Measurements from ENCODE around the gene CDC6. TPM values are rescaled to one million over a fixed set of nuclear protein-coding genes. Genes with fewer than 3 reads are reported as not detected.

CDC6 gene
- total RNA-seq, 2 donors from 2014 or later = 0.71 to 6.8 TPM

DNA sequence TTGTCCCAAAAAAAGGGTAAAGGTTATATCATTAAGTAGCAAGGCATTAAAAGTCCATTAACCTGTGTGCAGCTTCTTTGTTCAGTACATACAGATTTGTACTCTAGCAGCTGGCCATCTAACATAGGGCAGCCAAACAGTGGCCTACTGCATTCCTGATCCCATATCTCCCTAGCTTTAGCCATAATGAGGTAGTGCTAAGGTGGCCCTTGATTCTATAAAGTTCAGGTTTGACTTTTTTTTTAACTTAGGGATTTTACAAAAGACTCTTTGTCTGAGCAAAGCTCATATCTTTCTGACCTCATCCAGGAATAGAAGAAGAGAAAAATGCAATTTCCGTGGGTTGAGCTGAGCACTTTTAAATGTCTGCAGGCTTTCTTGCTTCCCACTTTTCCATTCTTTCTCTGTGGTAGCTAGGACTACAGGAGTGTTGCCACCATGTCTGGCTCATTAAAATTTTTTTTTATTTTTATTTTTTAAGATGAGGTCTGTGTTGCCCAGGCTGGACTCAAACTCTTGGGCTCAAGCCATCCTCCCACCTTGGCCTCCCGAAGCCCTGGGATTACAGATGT, 19.5 kb upstream of the CDC6 start:
- H3K9me3 ChIP-seq = no peaks in the 10 kb centered on the region
- no peak overlapping the region for H3K4me3 ChIP-seq
- peaks cover 35% of the 10 kb centered on the region for H3K36me3 ChIP-seq
- H3K27me3 ChIP-seq (replicated peaks; ENCODE audit: insufficient read depth) = no peaks in the 10 kb centered on the region
- no peak for ATAC-seq (ENCODE audit: insufficient number of reproducible peaks, low FRiP score, low read depth)
- TF ChIP-seq, protein P1, sequence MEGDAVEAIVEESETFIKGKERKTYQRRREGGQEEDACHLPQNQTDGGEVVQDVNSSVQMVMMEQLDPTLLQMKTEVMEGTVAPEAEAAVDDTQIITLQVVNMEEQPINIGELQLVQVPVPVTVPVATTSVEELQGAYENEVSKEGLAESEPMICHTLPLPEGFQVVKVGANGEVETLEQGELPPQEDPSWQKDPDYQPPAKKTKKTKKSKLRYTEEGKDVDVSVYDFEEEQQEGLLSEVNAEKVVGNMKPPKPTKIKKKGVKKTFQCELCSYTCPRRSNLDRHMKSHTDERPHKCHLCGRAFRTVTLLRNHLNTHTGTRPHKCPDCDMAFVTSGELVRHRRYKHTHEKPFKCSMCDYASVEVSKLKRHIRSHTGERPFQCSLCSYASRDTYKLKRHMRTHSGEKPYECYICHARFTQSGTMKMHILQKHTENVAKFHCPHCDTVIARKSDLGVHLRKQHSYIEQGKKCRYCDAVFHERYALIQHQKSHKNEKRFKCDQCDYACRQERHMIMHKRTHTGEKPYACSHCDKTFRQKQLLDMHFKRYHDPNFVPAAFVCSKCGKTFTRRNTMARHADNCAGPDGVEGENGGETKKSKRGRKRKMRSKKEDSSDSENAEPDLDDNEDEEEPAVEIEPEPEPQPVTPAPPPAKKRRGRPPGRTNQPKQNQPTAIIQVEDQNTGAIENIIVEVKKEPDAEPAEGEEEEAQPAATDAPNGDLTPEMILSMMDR (IDR thresholded peaks at IDR 0.05) = no peak
- H3K4me1 ChIP-seq (ENCODE audit: control insufficient read depth in 1 of 2, low read depth in 2 of 2) = no peaks in the 10 kb centered on the region
- H3K27ac ChIP-seq = no peak overlapping the region
- DNase-seq (ENCODE audit: low spot score) = no peak

DNA sequence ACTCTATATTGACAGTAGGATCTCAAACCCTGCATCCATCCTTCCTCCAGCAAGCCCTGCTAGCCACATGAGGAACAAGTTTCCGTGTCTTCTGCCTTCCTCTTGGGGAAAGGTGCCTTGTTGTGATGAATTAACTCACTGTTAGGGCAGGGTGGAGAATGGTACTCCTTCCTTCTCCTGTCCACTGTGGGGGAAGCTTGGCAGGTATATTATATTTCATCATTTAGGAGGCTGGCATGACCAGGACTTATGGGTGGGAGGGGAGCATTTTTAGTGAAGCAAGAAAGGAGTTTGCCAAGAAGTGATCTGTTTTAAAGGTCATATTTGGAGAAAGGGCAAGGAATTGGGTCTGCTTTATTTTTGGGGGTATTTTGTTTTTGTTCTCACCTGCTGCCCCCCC, 9.3 kb upstream of the CDC6 start:
- H3K27ac ChIP-seq = no peak overlapping the region
- peaks cover 0 to 2% of the 10 kb centered on the region in 2 donors for H3K4me1 ChIP-seq (ENCODE audit: control insufficient read depth in 1 of 2, low read depth in 2 of 2)
- no peaks in the 10 kb centered on the region for H3K9me3 ChIP-seq
- peaks cover 52% of the 10 kb centered on the region for H3K36me3 ChIP-seq
- no peak overlapping the region for H3K4me3 ChIP-seq
- TF ChIP-seq, protein P1 (IDR thresholded peaks at IDR 0.05) = no peak
- DNase-seq (ENCODE audit: low spot score) (no peak), ATAC-seq (ENCODE audit: insufficient number of reproducible peaks, low FRiP score, low read depth) (no peak)
- H3K27me3 ChIP-seq (replicated peaks; ENCODE audit: insufficient read depth) = no peaks in the 10 kb centered on the region

DNA sequence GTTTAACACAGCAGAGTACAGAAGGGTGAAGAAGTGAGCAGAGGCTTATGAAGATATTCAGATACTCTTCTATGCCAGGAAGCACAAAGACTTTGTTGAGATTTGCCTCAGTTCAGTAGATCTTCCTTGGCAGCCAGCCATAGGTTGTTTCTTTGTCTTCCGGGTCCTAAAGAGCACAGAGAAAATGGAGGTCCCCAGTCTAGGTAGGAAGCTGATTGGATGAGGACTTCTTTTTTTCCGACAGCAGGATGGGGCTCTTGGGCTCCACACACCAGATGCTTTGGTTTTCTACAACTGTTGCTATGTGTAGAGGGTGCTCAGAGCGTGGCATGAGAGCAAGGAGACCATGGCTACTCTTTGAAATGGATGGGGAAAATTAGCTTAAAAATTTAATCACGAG, 8.3 kb upstream of the CDC6 start:
- no peak overlapping the region for H3K27ac ChIP-seq
- no peak overlapping the region for H3K4me3 ChIP-seq
- H3K36me3 ChIP-seq = peaks cover 46% of the 10 kb centered on the region
- no peaks in the 10 kb centered on the region for H3K9me3 ChIP-seq
- H3K27me3 ChIP-seq (replicated peaks; ENCODE audit: insufficient read depth) = no peaks in the 10 kb centered on the region
- ATAC-seq (ENCODE audit: insufficient number of reproducible peaks, low FRiP score, low read depth) (no peak), DNase-seq (ENCODE audit: low spot score) (no peak)
- TF ChIP-seq, protein P1 (IDR thresholded peaks at IDR 0.05) = no peak
- peaks cover under 1 to 12% of the 10 kb centered on the region in 2 donors for H3K4me1 ChIP-seq (ENCODE audit: control insufficient read depth in 1 of 2, low read depth in 2 of 2)

DNA sequence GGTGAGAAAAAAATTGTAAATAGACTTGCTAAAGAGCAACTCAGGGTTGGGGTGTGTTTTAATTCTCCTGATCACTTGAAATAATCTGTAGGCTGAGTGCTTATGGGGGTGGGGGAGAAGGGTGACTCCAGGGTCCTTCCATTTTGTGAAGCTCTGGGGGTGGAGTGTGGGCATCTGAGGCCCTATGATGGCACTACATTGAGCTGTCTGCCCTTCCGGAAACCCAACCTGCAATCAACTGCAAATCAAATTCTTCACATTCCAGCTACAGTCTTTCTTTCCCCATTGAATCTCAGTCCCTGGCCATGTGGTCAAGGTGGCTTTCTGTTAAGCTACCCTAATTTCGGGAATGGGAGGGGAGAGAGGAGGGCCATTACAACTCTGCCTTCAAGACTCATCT, 6.0 kb upstream of the CDC6 start:
- DNase-seq (ENCODE audit: low spot score) = no peak
- peaks cover 37% of the 10 kb centered on the region for H3K36me3 ChIP-seq

DNA sequence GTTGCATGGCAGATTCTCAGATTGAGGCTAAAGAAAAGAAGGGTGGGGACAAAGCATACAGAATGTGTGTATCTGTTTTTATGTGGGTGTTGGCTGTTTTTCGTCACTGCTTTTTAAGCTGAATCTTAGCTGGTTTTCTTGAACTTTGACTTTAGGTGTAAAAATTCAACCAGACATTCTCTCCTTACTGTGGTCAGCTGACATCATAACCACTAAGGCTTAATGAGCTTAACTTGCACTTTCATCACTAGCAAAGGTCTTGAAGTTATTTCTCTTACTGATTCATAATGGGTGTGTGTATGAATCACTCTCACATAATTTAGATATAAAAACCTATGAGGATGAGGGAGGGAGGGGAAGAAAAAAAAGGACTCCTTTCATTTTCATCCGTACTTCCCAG, 4.0 kb upstream of the CDC6 start:
- H3K36me3 ChIP-seq = peaks cover 17% of the 10 kb centered on the region
- H3K4me1 ChIP-seq (ENCODE audit: control insufficient read depth in 1 of 2, low read depth in 2 of 2) = peaks cover 12 to 25% of the 10 kb centered on the region in 2 donors
- TF ChIP-seq, protein P1 (IDR thresholded peaks at IDR 0.05) = no peak
- H3K27ac ChIP-seq = peak overlapping the region in 1 of 2 donors; percentile 52
- DNase-seq (ENCODE audit: low spot score) (no peak), ATAC-seq (ENCODE audit: insufficient number of reproducible peaks, low FRiP score, low read depth) (no peak)
- no peak overlapping the region for H3K4me3 ChIP-seq
- H3K27me3 ChIP-seq (replicated peaks; ENCODE audit: insufficient read depth) = no peaks in the 10 kb centered on the region
- H3K9me3 ChIP-seq = no peaks in the 10 kb centered on the region

More for the DNA sequence above, 6.0 kb upstream of the CDC6 start:
- TF ChIP-seq, protein P1 (IDR thresholded peaks at IDR 0.05) = no peak
- Histone ChIP-seq H3K9me3 (no peaks in the 10 kb centered on the region), H3K4me1 (ENCODE audit: control insufficient read depth in 1 of 2, low read depth in 2 of 2) (peaks cover 7 to 16% of the 10 kb centered on the region in 2 donors), H3K27me3 (replicated peaks; ENCODE audit: insufficient read depth) (no peaks in the 10 kb centered on the region), H3K27ac (no peak overlapping the region), H3K4me3 (no peak overlapping the region)
- no peak for ATAC-seq (ENCODE audit: insufficient number of reproducible peaks, low FRiP score, low read depth)

Measured in thoracic aorta (tissue), 2 donors.